HG03066 (cell line): ENCODE data around the gene CMAS.
A peak's percentile ranks its signal among the peaks of the same experiment; 100 is the strongest.
"Not testable (repeated sequence)": the region's sequence is repeated elsewhere in the genome, so short reads cannot be mapped to it uniquely, and the experiment has no call there.

ENCODE experiments used
- ATAC-seq: cut with Tn5 transposase; IDR thresholded peaks from one replicate; pipeline ENCODE4 v1.9.1; 2021; ENCODE audit warnings: low read depth; ENCODE audit not compliant: unreplicated experiment

The CMAS gene

GRCh38 chr12:22046090-22046967 is at the start of gene CMAS:
CMAS (plus strand) TSS chr12:22046218; CDS start chr12:22046304, 86 bp downstream.
- peak; percentile 83 for ATAC-seq

GRCh38 chr12:21998295-21998694 is 47.7 kb upstream of the CMAS start:
- no peak for ATAC-seq

GRCh38 chr12:21998782-21999181 is 47.2 kb upstream of the CMAS start:
- ATAC-seq = no peak

GRCh38 chr12:22002430-22002829 is 43.6 kb upstream of the CMAS start:
- ATAC-seq = no peak

GRCh38 chr12:22007794-22008193 is 38.2 kb upstream of the CMAS start:
- not testable (repeated sequence) for ATAC-seq

- no peak for ATAC-seq
These were observed 37.8 kb upstream of the CMAS start for GRCh38 chr12:22008196-22008595.

GRCh38 chr12:22014041-22014782 is 31.8 kb upstream of the CMAS start:
- ATAC-seq = no peak

- ATAC-seq = no peak
These were observed 31.3 kb upstream of the CMAS start for GRCh38 chr12:22014783-22015144.

- ATAC-seq = no peak
These were observed 29.0 kb upstream of the CMAS start for GRCh38 chr12:22016982-22017381.

GRCh38 chr12:22018860-22019259 is 27.2 kb upstream of the CMAS start:
- no peak for ATAC-seq

- ATAC-seq = not testable (repeated sequence)
These were observed 22.5 kb upstream of the CMAS start for GRCh38 chr12:22023489-22023888.

GRCh38 chr12:22029491-22029890 is 16.5 kb upstream of the CMAS start:
- ATAC-seq = no peak

- ATAC-seq = no peak
These were observed 16.0 kb upstream of the CMAS start for GRCh38 chr12:22029991-22030390.

GRCh38 chr12:22032732-22033131 is 13.3 kb upstream of the CMAS start:
- ATAC-seq = no peak

GRCh38 chr12:22034709-22035506 is 11.1 kb upstream of the CMAS start:
- ATAC-seq = no peak

GRCh38 chr12:22037947-22038346 is 8.1 kb upstream of the CMAS start:
- no peak for ATAC-seq

- ATAC-seq = no peak
These were observed 7.3 kb upstream of the CMAS start for GRCh38 chr12:22038734-22039133.

- ATAC-seq = no peak
These were observed 6.7 kb upstream of the CMAS start for GRCh38 chr12:22039361-22039760.

- no peak for ATAC-seq
These were observed 2.9 kb upstream of the CMAS start for GRCh38 chr12:22042976-22043669.

GRCh38 chr12:22043943-22044342 is 2.1 kb upstream of the CMAS start:
- no peak for ATAC-seq
